ENCODE results near the gene C9orf72. TPM values are rescaled to one million over a fixed set of nuclear protein-coding genes. Genes with fewer than 3 reads are reported as not detected.
A peak's percentile ranks its signal among the peaks of the same experiment; 100 is the strongest.

The C9orf72 gene
- total and polyA plus RNA-seq, 2 experiments from 2014 or later, result 11.6 to 27.8 TPM

DNA sequence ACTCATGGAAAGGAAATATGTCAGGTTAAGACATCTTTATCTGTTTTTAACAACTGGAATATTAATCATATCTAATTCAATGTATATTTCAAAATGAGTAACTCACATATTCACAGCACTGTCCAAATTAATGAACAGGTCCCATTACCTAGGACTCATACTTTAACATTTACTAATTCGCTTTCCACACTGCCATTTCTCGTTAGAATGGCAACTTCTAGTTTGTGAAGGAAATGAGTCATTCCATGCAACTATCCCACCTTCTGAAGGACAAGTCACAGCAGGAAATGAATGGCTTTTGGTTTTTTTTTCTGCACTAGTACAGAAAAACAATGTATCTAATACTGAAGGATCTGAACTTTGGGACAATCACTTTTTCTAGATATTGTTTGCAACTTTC is 73.8 kb downstream of the C9orf72 start:
- Histone ChIP-seq H3K4me1 (ENCODE audit: insufficient read depth) (peaks cover 46% of the 10 kb centered on the region), H3K27ac (ENCODE audit: low read depth) (no peak overlapping the region), H2AFZ (no peak overlapping the region), H3K4me2 (peak overlapping the region; percentile 52), H3K4me3 (no peak overlapping the region), H4K20me1 (replicated peaks; ENCODE audit: insufficient read depth) (no peaks in the 10 kb centered on the region), H3K79me2 (replicated peaks; ENCODE audit: insufficient read depth) (peaks cover 10% of the 10 kb centered on the region), H3F3A (replicated peaks; ENCODE audit: low read depth) (no peaks in the 10 kb centered on the region), H3K27me3 (ENCODE audit: insufficient read depth) (no peaks in the 10 kb centered on the region), H3K36me3 (ENCODE audit: insufficient read depth) (no peaks in the 10 kb centered on the region; the same call in 1 of the 2 replicates), H3K9me2 (ENCODE audit: insufficient read depth) (no peaks in the 10 kb centered on the region)
- DNase-seq (ENCODE audit: low spot score) (peak; percentile 13), ATAC-seq (no peak)
- H3K4me1 Mint-ChIP-seq, result peaks cover 64% of the 10 kb centered on the region
- H3K4me3 Mint-ChIP-seq, result 0 out of 3 replicates have a peak overlapping the region, but pooled peaks have one; percentile 8
- H3K27me3 Mint-ChIP-seq (ENCODE audit: insufficient read depth, low read depth, poor library complexity), result no peaks in the 10 kb centered on the region
- TF ChIP-seq, protein P1, sequence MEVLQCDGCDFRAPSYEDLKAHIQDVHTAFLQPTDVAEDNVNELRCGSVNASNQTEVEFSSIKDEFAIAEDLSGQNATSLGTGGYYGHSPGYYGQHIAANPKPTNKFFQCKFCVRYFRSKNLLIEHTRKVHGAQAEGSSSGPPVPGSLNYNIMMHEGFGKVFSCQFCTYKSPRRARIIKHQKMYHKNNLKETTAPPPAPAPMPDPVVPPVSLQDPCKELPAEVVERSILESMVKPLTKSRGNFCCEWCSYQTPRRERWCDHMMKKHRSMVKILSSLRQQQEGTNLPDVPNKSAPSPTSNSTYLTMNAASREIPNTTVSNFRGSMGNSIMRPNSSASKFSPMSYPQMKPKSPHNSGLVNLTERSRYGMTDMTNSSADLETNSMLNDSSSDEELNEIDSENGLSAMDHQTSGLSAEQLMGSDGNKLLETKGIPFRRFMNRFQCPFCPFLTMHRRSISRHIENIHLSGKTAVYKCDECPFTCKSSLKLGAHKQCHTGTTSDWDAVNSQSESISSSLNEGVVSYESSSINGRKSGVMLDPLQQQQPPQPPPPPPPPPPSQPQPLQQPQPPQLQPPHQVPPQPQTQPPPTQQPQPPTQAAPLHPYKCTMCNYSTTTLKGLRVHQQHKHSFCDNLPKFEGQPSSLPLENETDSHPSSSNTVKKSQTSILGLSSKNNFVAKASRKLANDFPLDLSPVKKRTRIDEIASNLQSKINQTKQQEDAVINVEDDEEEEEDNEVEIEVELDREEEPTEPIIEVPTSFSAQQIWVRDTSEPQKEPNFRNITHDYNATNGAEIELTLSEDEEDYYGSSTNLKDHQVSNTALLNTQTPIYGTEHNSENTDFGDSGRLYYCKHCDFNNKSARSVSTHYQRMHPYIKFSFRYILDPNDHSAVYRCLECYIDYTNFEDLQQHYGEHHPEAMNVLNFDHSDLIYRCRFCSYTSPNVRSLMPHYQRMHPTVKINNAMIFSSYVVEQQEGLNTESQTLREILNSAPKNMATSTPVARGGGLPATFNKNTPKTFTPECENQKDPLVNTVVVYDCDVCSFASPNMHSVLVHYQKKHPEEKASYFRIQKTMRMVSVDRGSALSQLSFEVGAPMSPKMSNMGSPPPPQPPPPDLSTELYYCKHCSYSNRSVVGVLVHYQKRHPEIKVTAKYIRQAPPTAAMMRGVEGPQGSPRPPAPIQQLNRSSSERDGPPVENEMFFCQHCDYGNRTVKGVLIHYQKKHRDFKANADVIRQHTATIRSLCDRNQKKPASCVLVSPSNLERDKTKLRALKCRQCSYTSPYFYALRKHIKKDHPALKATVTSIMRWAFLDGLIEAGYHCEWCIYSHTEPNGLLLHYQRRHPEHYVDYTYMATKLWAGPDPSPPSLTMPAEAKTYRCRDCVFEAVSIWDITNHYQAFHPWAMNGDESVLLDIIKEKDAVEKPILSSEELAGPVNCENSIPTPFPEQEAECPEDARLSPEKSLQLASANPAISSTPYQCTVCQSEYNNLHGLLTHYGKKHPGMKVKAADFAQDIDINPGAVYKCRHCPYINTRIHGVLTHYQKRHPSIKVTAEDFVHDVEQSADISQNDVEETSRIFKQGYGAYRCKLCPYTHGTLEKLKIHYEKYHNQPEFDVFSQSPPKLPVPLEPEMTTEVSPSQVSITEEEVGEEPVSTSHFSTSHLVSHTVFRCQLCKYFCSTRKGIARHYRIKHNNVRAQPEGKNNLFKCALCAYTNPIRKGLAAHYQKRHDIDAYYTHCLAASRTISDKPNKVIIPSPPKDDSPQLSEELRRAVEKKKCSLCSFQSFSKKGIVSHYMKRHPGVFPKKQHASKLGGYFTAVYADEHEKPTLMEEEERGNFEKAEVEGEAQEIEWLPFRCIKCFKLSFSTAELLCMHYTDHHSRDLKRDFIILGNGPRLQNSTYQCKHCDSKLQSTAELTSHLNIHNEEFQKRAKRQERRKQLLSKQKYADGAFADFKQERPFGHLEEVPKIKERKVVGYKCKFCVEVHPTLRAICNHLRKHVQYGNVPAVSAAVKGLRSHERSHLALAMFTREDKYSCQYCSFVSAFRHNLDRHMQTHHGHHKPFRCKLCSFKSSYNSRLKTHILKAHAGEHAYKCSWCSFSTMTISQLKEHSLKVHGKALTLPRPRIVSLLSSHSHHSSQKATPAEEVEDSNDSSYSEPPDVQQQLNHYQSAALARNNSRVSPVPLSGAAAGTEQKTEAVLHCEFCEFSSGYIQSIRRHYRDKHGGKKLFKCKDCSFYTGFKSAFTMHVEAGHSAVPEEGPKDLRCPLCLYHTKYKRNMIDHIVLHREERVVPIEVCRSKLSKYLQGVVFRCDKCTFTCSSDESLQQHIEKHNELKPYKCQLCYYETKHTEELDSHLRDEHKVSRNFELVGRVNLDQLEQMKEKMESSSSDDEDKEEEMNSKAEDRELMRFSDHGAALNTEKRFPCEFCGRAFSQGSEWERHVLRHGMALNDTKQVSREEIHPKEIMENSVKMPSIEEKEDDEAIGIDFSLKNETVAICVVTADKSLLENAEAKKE (CRISPR knock-in tag; IDR thresholded peaks at IDR 0.05), result no peak
- TF ChIP-seq STAT1 (IDR thresholded peaks at IDR 0.05; ENCODE audit: unreplicated experiment) (no peak), NANOG (IDR thresholded peaks at IDR 0.05; ENCODE audit: borderline replicate concordance) (no peak), REST (IDR thresholded peaks at IDR 0.05; ENCODE audit: unreplicated experiment) (no peak), EZH2phosphoT487 (IDR thresholded peaks at IDR 0.05; ENCODE audit: unreplicated experiment) (no peak), ZNF114 (CRISPR knock-in tag; IDR thresholded peaks at IDR 0.05) (no peak), ETS1 (IDR thresholded peaks at IDR 0.05) (no peak), CTCF (conservative IDR thresholded peaks at IDR 0.05; ENCODE audit: low read depth in 2 of 2) (no peak), EZH2 (IDR thresholded peaks at IDR 0.05; ENCODE audit: low read depth, unreplicated experiment) (no peak)
- peaks cover 8% of the 10 kb centered on the region for H3K9me3 Mint-ChIP-seq
- peak overlapping the region; percentile 78 for H3K27ac Mint-ChIP-seq
- peaks cover 11% of the 10 kb centered on the region for H3K36me3 Mint-ChIP-seq (ENCODE audit: low read depth)
